GM19240 (cell line): Measurements from ENCODE around the gene NGEF.
"Not testable (repeated sequence)": the region's sequence is repeated elsewhere in the genome, so short reads cannot be mapped to it uniquely, and the experiment has no call there.

Source experiments
- DNase-seq: peaks from one replicate; pipeline ENCODE4 v3.0.0; 2011; ENCODE audit warnings: low spot score; ENCODE audit not compliant: insufficient read length

NGEF gene

GRCh38 chr2:232873292-232873908 lies 139.7 kb downstream of the NGEF start:
- DNase-seq, result no peak

GRCh38 chr2:232872826-232873225 lies 140.2 kb downstream of the NGEF start:
- no peak for DNase-seq

- DNase-seq, result no peak
Measured at GRCh38 chr2:232871835-232872736, 141.0 kb downstream of the NGEF start.

- DNase-seq, result no peak
Measured at GRCh38 chr2:232871418-232871834, 141.6 kb downstream of the NGEF start.

- DNase-seq, result no peak
Measured at GRCh38 chr2:232870766-232871371, 142.2 kb downstream of the NGEF start.

- no peak for DNase-seq
Measured at GRCh38 chr2:232870018-232870765, 142.9 kb downstream of the NGEF start, which contains the start of gene SNORC. TSS of gene SNORC (plus strand) at chr2:232870264. CDS start at chr2:232870342, 78 bp downstream.

- no peak for DNase-seq
Measured at GRCh38 chr2:232869138-232870017, 143.7 kb downstream of the NGEF start.

GRCh38 chr2:232866104-232866503 lies 147.0 kb downstream of the NGEF start:
- DNase-seq, result no peak

GRCh38 chr2:232865165-232865564 lies 147.9 kb downstream of the NGEF start:
- no peak for DNase-seq

GRCh38 chr2:232863996-232864395 lies 149.1 kb downstream of the NGEF start:
- DNase-seq, result no peak

GRCh38 chr2:232861353-232861752 lies 151.7 kb downstream of the NGEF start:
- no peak for DNase-seq

- no peak for DNase-seq
Measured at GRCh38 chr2:232860593-232861241, 152.3 kb downstream of the NGEF start.

GRCh38 chr2:232859385-232859916 lies 153.6 kb downstream of the NGEF start:
- no peak for DNase-seq

GRCh38 chr2:232857158-232857563 lies 155.9 kb downstream of the NGEF start:
- DNase-seq, result no peak

GRCh38 chr2:232854082-232854481 lies 159.0 kb downstream of the NGEF start:
- DNase-seq, result no peak

- no peak for DNase-seq
Measured at GRCh38 chr2:232852676-232853075, 160.4 kb downstream of the NGEF start.

GRCh38 chr2:232852081-232852480 lies 161.0 kb downstream of the NGEF start:
- not testable (repeated sequence) for DNase-seq

- no peak for DNase-seq
Measured at GRCh38 chr2:232850039-232850438, 163.0 kb downstream of the NGEF start.

- no peak for DNase-seq
Measured at GRCh38 chr2:232846055-232846454, 167.0 kb downstream of the NGEF start.

- DNase-seq, result no peak
Measured at GRCh38 chr2:232843834-232844233, 169.2 kb downstream of the NGEF start.
